Lower leg skin (tissue), 3 donors: ENCODE data around the gene LEUTX.

Source experiments
- CTCF ChIP-seq, 3 donors: fragments of 450-650 bp; IDR thresholded peaks; one replicate each; pipeline ENCODE4 v1.5.1; 2016; ENCODE audit warnings: antibody characterized with exemption in 3 of 3, mild to moderate bottlenecking in 3 of 3, moderate library complexity in 2 of 3
- POLR2A ChIP-seq, 2 donors: fragments of 450-650 bp; IDR thresholded peaks; one replicate each; pipeline ENCODE4 v1.6.1; 2016 to 2017; ENCODE audit warnings: antibody characterized with exemption in 2 of 2, mild to moderate bottlenecking in 1 of 2, moderate library complexity in 1 of 2

GRCh38 chr19:39825093-39825463 lies 46.4 kb downstream of the LEUTX start:
- TF ChIP-seq CTCF (IDR thresholded peaks at IDR 0.05) (no peak), POLR2A (IDR thresholded peaks at IDR 0.05) (no peak)
